Liver (tissue), 9 donors: ENCODE measurements around the gene ADAMTS5. TPM values are rescaled to one million over a fixed set of nuclear protein-coding genes. Genes with fewer than 3 reads are reported as not detected.

Source experiments
- DNase-seq: peaks from one replicate; pipeline ENCODE4 v3.0.0-alpha.2; 2017; ENCODE audit warnings: low spot score
- H3K27ac ChIP-seq, 2 donors: one replicate each; pipeline ENCODE4 v1.7.0; 2013; ENCODE audit warnings: inconsistent platforms in 2 of 2, low read length in 2 of 2, control low read depth in 1 of 2, low read depth in 1 of 2, mild to moderate bottlenecking in 1 of 2
- H3K27me3 ChIP-seq, 4 donors: one replicate each; pipeline versions ENCODE4 v1.6.1 to v1.7.0; 2013; ENCODE audit warnings: low read length in 3 of 4, inconsistent platforms in 1 of 4, mild to moderate bottlenecking in 1 of 4, moderate library complexity in 1 of 4; ENCODE audit not compliant: control insufficient read depth in 4 of 4, insufficient read depth in 4 of 4
- H3K36me3 ChIP-seq, 4 donors: one replicate each; pipeline versions ENCODE4 v1.6.1 to v1.7.0; 2013; ENCODE audit warnings: low read length in 3 of 4, mild to moderate bottlenecking in 3 of 4, low read depth in 1 of 4, moderate library complexity in 1 of 4; ENCODE audit not compliant: control insufficient read depth in 4 of 4, insufficient read depth in 3 of 4
- H3K4me1 ChIP-seq, 4 donors: one replicate each; pipeline versions ENCODE4 v1.6.1 to v1.7.0; 2013; ENCODE audit warnings: low read length in 3 of 4, mild to moderate bottlenecking in 3 of 4, moderate library complexity in 1 of 4; ENCODE audit not compliant: control insufficient read depth in 4 of 4, insufficient read depth in 4 of 4
- H3K4me3 ChIP-seq, 3 donors: one replicate each; pipeline versions ENCODE4 v1.6.1 to v1.7.0; 2013; ENCODE audit warnings: low read length in 3 of 3, control low read depth in 1 of 3, low read depth in 1 of 3, mild to moderate bottlenecking in 1 of 3
- H3K9ac ChIP-seq, 2 donors: one replicate each; pipeline ENCODE4 v1.7.0; 2013; ENCODE audit warnings: low read length in 2 of 2, mild to moderate bottlenecking in 2 of 2, moderate library complexity in 2 of 2, control low read depth in 1 of 2, low read depth in 1 of 2
- H3K9me3 ChIP-seq, 4 donors: one replicate each; pipeline versions ENCODE4 v1.6.1 to v1.7.0; 2013; ENCODE audit warnings: low read length in 3 of 4; ENCODE audit not compliant: control insufficient read depth in 4 of 4
- ATF3 ChIP-seq: IDR thresholded peaks from 2 replicates; pipeline ENCODE4 v1.6.1; 2016; ENCODE audit warnings: antibody characterized with exemption
- CTCF ChIP-seq: fragments of 150-350 bp; IDR thresholded peaks from 2 replicates; pipeline ENCODE4 v1.5.1; 2017; ENCODE audit warnings: improper control_type of control experiment, low read depth, low read length; ENCODE audit not compliant: missing input control
- EGR1 ChIP-seq, 2 donors: IDR thresholded peaks; 2 replicates each; pipeline ENCODE4 v1.6.1; 2016 to 2018; ENCODE audit warnings: antibody characterized with exemption in 2 of 2, low read depth in 2 of 2
- FOXA1 ChIP-seq: IDR thresholded peaks from 2 replicates; pipeline ENCODE4 v1.6.1; 2016; ENCODE audit warnings: antibody characterized with exemption
- FOXA2 ChIP-seq: IDR thresholded peaks from 2 replicates; pipeline ENCODE4 v1.6.1; 2016; ENCODE audit warnings: antibody characterized with exemption
- JUND ChIP-seq, 2 donors: IDR thresholded peaks; 2 replicates each; pipeline ENCODE4 v1.6.1; 2016; ENCODE audit warnings: antibody characterized with exemption in 2 of 2
- NR2F2 ChIP-seq: IDR thresholded peaks from 2 replicates; pipeline ENCODE4 v1.6.1; 2016; ENCODE audit warnings: antibody characterized with exemption
- RAD21 ChIP-seq, 2 donors: IDR thresholded peaks; 2 replicates each; pipeline ENCODE4 v1.6.1; 2016; ENCODE audit warnings: antibody characterized with exemption in 2 of 2, mild to moderate bottlenecking in 2 of 2
- RXRA ChIP-seq, 2 donors: IDR thresholded peaks; 2 replicates each; pipeline ENCODE4 v1.6.1; 2017 to 2018; ENCODE audit warnings: antibody characterized with exemption in 2 of 2, mild to moderate bottlenecking in 1 of 2
- ZBTB33 ChIP-seq: IDR thresholded peaks from 2 replicates; pipeline ENCODE4 v1.6.1; 2016; ENCODE audit warnings: antibody characterized with exemption
- WGBS: extraction: QIAGEN DNeasy Blood & Tissue Kit; methylation state at CpG from one replicate; pipeline ENCODE4 v1.1.7; 2013; 5-methylcytosine and 5-hydroxymethylcytosine counted together
- polyA plus RNA-seq, 2 donors: library from polyadenylated mRNA; stranded (reverse) in 1 of 2; unstranded in 1 of 2; fragments of 200-250 nt in 1 of 2; fragments of >200 nt in 1 of 2; fragmentation: Nextera tagmentation in 1 of 2; extraction: Ambion mirVana in 1 of 2; gene quantifications; one replicate each; pipeline versions ENCODE4 v1.2.1 to v1.2.3, GENCODE V29; 2013 to 2015
- total RNA-seq, 2 donors: library from RNA; depleted of rRNA; stranded (reverse); fragments of >200 nt; gene quantifications; one replicate each; pipeline ENCODE4 v1.2.3, GENCODE V29; 2014
- TF ChIP-seq, protein P1 (sequence below): IDR thresholded peaks from 2 replicates; pipeline ENCODE4 v1.6.1; 2016; ENCODE audit warnings: antibody characterized with exemption, mild to moderate bottlenecking
- donor health status: healthy.
- donor health status: healthy.
- donor health status: healthy.
- donor health status: healthy.
- donor health status: healthy.

Gene ADAMTS5
- total and polyA plus RNA-seq, 4 donors, result 0.43 to 2.5 (median 0.70) TPM

GRCh38 chr21:26965040-26965906, 1.6 kb downstream of the ADAMTS5 start:
- H3K27ac ChIP-seq, result peak overlapping the region; percentile 47 to 66
- peaks cover 0 to 5% (median 3%) of the 10 kb centered on the region in 4 donors for H3K27me3 ChIP-seq
- 21% methylated on average over 58 of the region's 58 CpGs for WGBS
- H3K9ac ChIP-seq, result no peak overlapping the region
- peak overlapping the region; percentile 40 to 62 (median 56) for H3K4me3 ChIP-seq
- TF ChIP-seq ZBTB33, result no peak
- no peak for TF ChIP-seq JUND (IDR thresholded peaks at IDR 0.05)
- TF ChIP-seq, protein P1, sequence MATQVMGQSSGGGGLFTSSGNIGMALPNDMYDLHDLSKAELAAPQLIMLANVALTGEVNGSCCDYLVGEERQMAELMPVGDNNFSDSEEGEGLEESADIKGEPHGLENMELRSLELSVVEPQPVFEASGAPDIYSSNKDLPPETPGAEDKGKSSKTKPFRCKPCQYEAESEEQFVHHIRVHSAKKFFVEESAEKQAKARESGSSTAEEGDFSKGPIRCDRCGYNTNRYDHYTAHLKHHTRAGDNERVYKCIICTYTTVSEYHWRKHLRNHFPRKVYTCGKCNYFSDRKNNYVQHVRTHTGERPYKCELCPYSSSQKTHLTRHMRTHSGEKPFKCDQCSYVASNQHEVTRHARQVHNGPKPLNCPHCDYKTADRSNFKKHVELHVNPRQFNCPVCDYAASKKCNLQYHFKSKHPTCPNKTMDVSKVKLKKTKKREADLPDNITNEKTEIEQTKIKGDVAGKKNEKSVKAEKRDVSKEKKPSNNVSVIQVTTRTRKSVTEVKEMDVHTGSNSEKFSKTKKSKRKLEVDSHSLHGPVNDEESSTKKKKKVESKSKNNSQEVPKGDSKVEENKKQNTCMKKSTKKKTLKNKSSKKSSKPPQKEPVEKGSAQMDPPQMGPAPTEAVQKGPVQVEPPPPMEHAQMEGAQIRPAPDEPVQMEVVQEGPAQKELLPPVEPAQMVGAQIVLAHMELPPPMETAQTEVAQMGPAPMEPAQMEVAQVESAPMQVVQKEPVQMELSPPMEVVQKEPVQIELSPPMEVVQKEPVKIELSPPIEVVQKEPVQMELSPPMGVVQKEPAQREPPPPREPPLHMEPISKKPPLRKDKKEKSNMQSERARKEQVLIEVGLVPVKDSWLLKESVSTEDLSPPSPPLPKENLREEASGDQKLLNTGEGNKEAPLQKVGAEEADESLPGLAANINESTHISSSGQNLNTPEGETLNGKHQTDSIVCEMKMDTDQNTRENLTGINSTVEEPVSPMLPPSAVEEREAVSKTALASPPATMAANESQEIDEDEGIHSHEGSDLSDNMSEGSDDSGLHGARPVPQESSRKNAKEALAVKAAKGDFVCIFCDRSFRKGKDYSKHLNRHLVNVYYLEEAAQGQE, result no peak
- no peak for TF ChIP-seq RXRA (IDR thresholded peaks at IDR 0.05)
- no peak for TF ChIP-seq ATF3
- TF ChIP-seq RAD21 (IDR thresholded peaks at IDR 0.05), result peak in 1 of 2 donors; percentile 67
- TF ChIP-seq NR2F2, result no peak
- TF ChIP-seq FOXA2, result no peak
- TF ChIP-seq CTCF, result peak; percentile 21
- no peak for TF ChIP-seq EGR1 (IDR thresholded peaks at IDR 0.05; ENCODE audit: low read depth in 2 of 2)
- peaks cover 2 to 27% (median 19%) of the 10 kb centered on the region in 4 donors for H3K4me1 ChIP-seq
- H3K36me3 ChIP-seq, result no peaks in the 10 kb centered on the region
- no peaks in the 10 kb centered on the region for H3K9me3 ChIP-seq
- no peak for DNase-seq

DNA sequence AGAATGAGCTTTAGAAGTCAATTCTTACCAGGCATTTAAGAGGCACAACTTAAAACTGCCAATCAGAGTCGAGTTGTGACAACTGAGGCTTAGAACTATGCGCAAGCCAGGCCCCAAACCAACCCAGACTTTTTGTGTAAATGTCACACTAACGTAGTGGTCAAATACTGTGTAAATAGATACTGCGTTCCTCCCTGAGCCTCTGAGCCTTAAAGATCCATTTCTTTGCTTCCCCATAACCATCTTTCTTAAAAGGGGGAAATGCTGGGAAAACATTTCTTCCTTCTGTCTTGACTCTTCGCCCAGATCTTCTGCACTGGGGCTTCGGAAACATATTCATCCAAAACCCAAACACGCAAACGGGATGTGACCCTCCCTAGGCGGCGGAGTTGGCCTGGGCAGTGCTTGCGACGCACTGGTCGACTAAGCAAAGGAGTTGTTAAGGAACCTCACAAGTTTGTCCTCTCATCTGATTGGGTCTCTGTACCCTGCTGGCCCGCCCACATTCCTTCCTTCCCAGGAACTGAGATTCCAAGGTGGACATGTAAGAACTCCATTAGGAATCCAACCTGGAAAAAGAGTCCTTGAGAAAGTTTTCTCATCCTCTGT, 2.6 kb downstream of the ADAMTS5 start:
- H3K36me3 ChIP-seq, result no peaks in the 10 kb centered on the region
- no peak for DNase-seq
- TF ChIP-seq RAD21 (IDR thresholded peaks at IDR 0.05) (peak in 1 of 2 donors; percentile 11), FOXA1 (no peak)
- peaks cover 0 to 5% (median 3%) of the 10 kb centered on the region in 4 donors for H3K27me3 ChIP-seq
- no peak overlapping the region for H3K9ac ChIP-seq
- no peak overlapping the region for H3K4me3 ChIP-seq
- H3K4me1 ChIP-seq, result peaks cover 0 to 27% (median 20%) of the 10 kb centered on the region in 4 donors
- peak overlapping the region; percentile 6 to 47 for H3K27ac ChIP-seq
- 82% methylated on average over 14 of the region's 14 CpGs for WGBS
- no peaks in the 10 kb centered on the region for H3K9me3 ChIP-seq
